ENCODE measurements around the gene CD1D. TPM values are rescaled to one million over a fixed set of nuclear protein-coding genes. Genes with fewer than 3 reads are reported as not detected.

Gene CD1D
- total RNA-seq, 1 experiment from 2014 or later: 1.3 TPM

DNA sequence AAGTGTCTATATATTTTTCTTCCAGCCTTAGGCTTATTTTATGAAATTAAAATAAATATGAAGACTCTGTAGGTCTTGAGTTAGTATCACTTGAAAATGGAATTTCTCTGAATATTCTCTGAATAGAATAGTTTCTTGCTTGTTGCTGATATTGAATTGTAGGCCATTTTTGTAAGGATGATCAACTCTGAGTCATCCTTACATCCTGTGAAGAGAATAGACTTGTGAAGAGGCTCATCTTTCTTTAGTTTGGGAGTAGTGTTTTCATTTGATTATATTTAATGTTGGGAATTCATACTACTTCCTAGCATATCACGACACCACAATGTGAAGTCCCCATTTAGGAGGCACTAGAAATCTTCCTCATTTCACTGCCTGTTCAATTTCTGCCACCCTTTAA, 27.5 kb upstream of the CD1D start:
- H3K36me3 ChIP-seq (ENCODE audit: insufficient read depth, low read length, poor library complexity, severe bottlenecking): no peaks in the 10 kb centered on the region
- POLR2A ChIA-PET (ENCODE audit: low non-redundant PET): no interaction called here
- intact Hi-C loops (cut with micrococcal nuclease; ENCODE audit: unreplicated experiment): no loop called here
- H3K4me3 ChIP-seq (ENCODE audit: low read depth, low read length, poor library complexity, severe bottlenecking): no peak overlapping the region
- H3K9me3 ChIP-seq (ENCODE audit: low read depth, low read length, poor library complexity, severe bottlenecking): no peaks in the 10 kb centered on the region
- no peak overlapping the region for H3K27ac ChIP-seq (ENCODE audit: low read depth, low read length, poor library complexity, severe bottlenecking)
- no peaks in the 10 kb centered on the region for H3K27me3 ChIP-seq (replicated peaks; ENCODE audit: insufficient read depth, low read depth, low read length, poor library complexity)
- H3K4me1 ChIP-seq (ENCODE audit: insufficient read depth, low read length, poor library complexity, severe bottlenecking): peaks cover 3% of the 10 kb centered on the region
- CTCF ChIA-PET: no interaction called here
- no peak for TF ChIP-seq EZH2 (IDR thresholded peaks at IDR 0.05; ENCODE audit: borderline replicate concordance, low read depth, low read length, poor library complexity, severe bottlenecking)
- TF ChIP-seq, protein P1, sequence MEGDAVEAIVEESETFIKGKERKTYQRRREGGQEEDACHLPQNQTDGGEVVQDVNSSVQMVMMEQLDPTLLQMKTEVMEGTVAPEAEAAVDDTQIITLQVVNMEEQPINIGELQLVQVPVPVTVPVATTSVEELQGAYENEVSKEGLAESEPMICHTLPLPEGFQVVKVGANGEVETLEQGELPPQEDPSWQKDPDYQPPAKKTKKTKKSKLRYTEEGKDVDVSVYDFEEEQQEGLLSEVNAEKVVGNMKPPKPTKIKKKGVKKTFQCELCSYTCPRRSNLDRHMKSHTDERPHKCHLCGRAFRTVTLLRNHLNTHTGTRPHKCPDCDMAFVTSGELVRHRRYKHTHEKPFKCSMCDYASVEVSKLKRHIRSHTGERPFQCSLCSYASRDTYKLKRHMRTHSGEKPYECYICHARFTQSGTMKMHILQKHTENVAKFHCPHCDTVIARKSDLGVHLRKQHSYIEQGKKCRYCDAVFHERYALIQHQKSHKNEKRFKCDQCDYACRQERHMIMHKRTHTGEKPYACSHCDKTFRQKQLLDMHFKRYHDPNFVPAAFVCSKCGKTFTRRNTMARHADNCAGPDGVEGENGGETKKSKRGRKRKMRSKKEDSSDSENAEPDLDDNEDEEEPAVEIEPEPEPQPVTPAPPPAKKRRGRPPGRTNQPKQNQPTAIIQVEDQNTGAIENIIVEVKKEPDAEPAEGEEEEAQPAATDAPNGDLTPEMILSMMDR (conservative IDR thresholded peaks at IDR 0.05; ENCODE audit: low read depth, low read length): no peak
- BruUV-seq (replicated peaks): no TSS peak
- no peak for DNase-seq (ENCODE audit: low spot score)

DNA sequence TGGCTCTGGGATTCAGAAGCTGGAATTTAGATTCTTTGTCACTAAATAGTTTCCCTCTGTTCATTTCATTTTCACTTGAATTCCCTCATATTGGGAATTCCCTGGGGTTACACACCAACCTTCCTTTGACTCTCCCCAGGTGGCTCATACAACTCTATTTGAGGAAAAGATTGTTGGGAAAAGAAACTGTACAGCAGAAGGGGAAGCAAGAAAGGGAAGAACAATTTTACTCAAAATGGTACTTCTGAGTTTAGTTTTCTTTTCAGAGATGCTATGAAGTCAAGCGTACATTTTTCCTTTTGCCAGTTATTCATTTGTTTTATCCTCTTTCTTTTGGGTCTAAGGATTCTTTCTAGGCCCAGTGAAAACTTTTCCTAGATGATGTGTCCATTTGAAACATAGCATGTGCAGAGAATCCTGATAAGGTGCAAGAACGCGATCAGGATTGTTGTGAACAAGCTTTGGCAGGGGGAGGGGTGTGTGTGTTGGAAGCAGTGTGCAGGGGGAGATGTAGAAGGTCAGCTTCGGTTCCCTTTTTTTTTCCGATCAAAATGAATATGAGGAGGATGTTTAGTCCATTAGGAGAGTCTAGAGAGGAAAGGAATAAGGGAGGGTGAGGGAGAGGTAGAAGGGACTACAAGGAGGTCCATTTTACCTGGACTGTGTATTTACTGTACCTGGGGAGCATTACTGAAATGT, 26.8 kb upstream of the CD1D start:
- H3K36me3 ChIP-seq (ENCODE audit: insufficient read depth, low read length, poor library complexity, severe bottlenecking): no peaks in the 10 kb centered on the region
- H3K27me3 ChIP-seq (replicated peaks; ENCODE audit: insufficient read depth, low read depth, low read length, poor library complexity): no peaks in the 10 kb centered on the region
- H3K4me3 ChIP-seq (ENCODE audit: low read depth, low read length, poor library complexity, severe bottlenecking): no peak overlapping the region
- intact Hi-C loops (cut with micrococcal nuclease; ENCODE audit: unreplicated experiment): no loop called here
- DNase-seq (ENCODE audit: low spot score): no peak
- TF ChIP-seq EZH2 (IDR thresholded peaks at IDR 0.05; ENCODE audit: borderline replicate concordance, low read depth, low read length, poor library complexity, severe bottlenecking): no peak
- TF ChIP-seq, protein P1 (conservative IDR thresholded peaks at IDR 0.05; ENCODE audit: low read depth, low read length): no peak
- no peaks in the 10 kb centered on the region for H3K9me3 ChIP-seq (ENCODE audit: low read depth, low read length, poor library complexity, severe bottlenecking)
- peaks cover 3% of the 10 kb centered on the region for H3K4me1 ChIP-seq (ENCODE audit: insufficient read depth, low read length, poor library complexity, severe bottlenecking)
- no peak overlapping the region for H3K27ac ChIP-seq (ENCODE audit: low read depth, low read length, poor library complexity, severe bottlenecking)
- POLR2A ChIA-PET (ENCODE audit: low non-redundant PET): no interaction called here
- CTCF ChIA-PET: no interaction called here
- BruUV-seq (replicated peaks): no TSS peak

DNA sequence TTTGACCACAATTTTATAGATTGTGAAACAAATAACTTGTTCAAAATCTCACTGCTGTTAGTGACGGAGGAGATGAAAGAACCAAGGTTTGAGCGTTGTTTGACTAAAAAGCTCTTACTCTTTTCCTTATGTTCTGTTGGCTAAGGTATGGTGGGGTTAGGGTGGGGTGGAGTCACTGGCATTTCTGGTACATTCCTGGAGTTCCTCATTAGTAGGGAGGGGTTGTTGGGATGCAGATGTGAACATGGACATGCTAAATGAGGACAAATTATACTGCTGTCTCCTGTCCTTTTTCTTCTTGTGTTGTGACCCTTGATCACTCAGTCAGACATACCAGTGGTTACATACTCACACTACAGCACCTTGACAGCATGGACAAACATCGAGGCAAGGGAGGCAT, 26.2 kb upstream of the CD1D start:
- Histone ChIP-seq H3K27ac (ENCODE audit: low read depth, low read length, poor library complexity, severe bottlenecking) (no peak overlapping the region), H3K4me1 (ENCODE audit: insufficient read depth, low read length, poor library complexity, severe bottlenecking) (no peaks in the 10 kb centered on the region), H3K9me3 (ENCODE audit: low read depth, low read length, poor library complexity, severe bottlenecking) (no peaks in the 10 kb centered on the region), H3K27me3 (replicated peaks; ENCODE audit: insufficient read depth, low read depth, low read length, poor library complexity) (no peaks in the 10 kb centered on the region), H3K36me3 (ENCODE audit: insufficient read depth, low read length, poor library complexity, severe bottlenecking) (no peaks in the 10 kb centered on the region), H3K4me3 (ENCODE audit: low read depth, low read length, poor library complexity, severe bottlenecking) (no peak overlapping the region)
- ChIA-PET POLR2A (ENCODE audit: low non-redundant PET) (no interaction called here), CTCF (no interaction called here)
- no peak for DNase-seq (ENCODE audit: low spot score)
- intact Hi-C loops (cut with micrococcal nuclease; ENCODE audit: unreplicated experiment): no loop called here
- TF ChIP-seq, protein P1 (conservative IDR thresholded peaks at IDR 0.05; ENCODE audit: low read depth, low read length): no peak
- TF ChIP-seq EZH2 (IDR thresholded peaks at IDR 0.05; ENCODE audit: borderline replicate concordance, low read depth, low read length, poor library complexity, severe bottlenecking): no peak
- no TSS peak for BruUV-seq (replicated peaks)
